Occipital lobe (tissue), 2 donors: ENCODE measurements around the gene R3HDML. TPM values are rescaled to one million over a fixed set of nuclear protein-coding genes. Genes with fewer than 3 reads are reported as not detected.
"Not testable (repeated sequence)": the region's sequence is repeated elsewhere in the genome, so short reads cannot be mapped to it uniquely, and the experiment has no call there.

Experiments
- DNase-seq: peaks from one replicate; lab custom pipeline; 2025; lab: John Stamatoyannopoulos, UW
- total RNA-seq: library from RNA; depleted of rRNA; stranded (reverse); fragments of >200 nt; gene quantifications from one replicate; pipeline ENCODE4 v1.2.3, GENCODE V29; 2014

R3HDML gene
- not detected for total RNA-seq

GRCh38 chr20:44336725-44337380 is at the start of gene R3HDML:
Gene R3HDML (plus strand): TSS chr20:44337043. CDS start chr20:44337158, 115 bp downstream.
- no peak for DNase-seq

GRCh38 chr20:44287272-44288097 is 49.4 kb upstream of the R3HDML start:
- no peak for DNase-seq

GRCh38 chr20:44288252-44288651 is 48.6 kb upstream of the R3HDML start:
- DNase-seq, result no peak

- DNase-seq, result no peak
Observed at GRCh38 chr20:44291754-44292153, 45.1 kb upstream of the R3HDML start.

- DNase-seq, result no peak
Observed at GRCh38 chr20:44296011-44296410, 40.8 kb upstream of the R3HDML start.

GRCh38 chr20:44297721-44298120 is 39.1 kb upstream of the R3HDML start:
- no peak for DNase-seq

GRCh38 chr20:44299011-44299535 is 37.8 kb upstream of the R3HDML start:
- DNase-seq, result not testable (repeated sequence)

- no peak for DNase-seq
Observed at GRCh38 chr20:44301285-44301684, 35.6 kb upstream of the R3HDML start.

- no peak for DNase-seq
Observed at GRCh38 chr20:44302026-44302669, 34.7 kb upstream of the R3HDML start.

GRCh38 chr20:44302736-44303135 is 34.1 kb upstream of the R3HDML start:
- no peak for DNase-seq

GRCh38 chr20:44304383-44304782 is 32.5 kb upstream of the R3HDML start:
- no peak for DNase-seq

GRCh38 chr20:44306927-44307326 is 29.9 kb upstream of the R3HDML start:
- no peak for DNase-seq

- no peak for DNase-seq
Observed at GRCh38 chr20:44309763-44310663, 26.8 kb upstream of the R3HDML start.

- DNase-seq, result peak; percentile 89
Observed at GRCh38 chr20:44310664-44311639, 25.9 kb upstream of the R3HDML start, which contains the start of gene FITM2. Gene FITM2 (minus strand): TSS chr20:44311202. CDS start chr20:44311148, 54 bp downstream.

GRCh38 chr20:44314870-44315269 is 22.0 kb upstream of the R3HDML start:
- no peak for DNase-seq

GRCh38 chr20:44319839-44320422 is 16.9 kb upstream of the R3HDML start:
- no peak for DNase-seq

GRCh38 chr20:44324343-44324742 is 12.5 kb upstream of the R3HDML start:
- DNase-seq, result no peak

- no peak for DNase-seq
Observed at GRCh38 chr20:44326391-44327159, 10.3 kb upstream of the R3HDML start.

- not testable (repeated sequence) for DNase-seq
Observed at GRCh38 chr20:44327748-44328147, 9.1 kb upstream of the R3HDML start.
